PC-3 (cell line): ENCODE data around the gene PEPD.

Experiments used
- EZH2 ChIP-seq: fragments of 300-600 bp; sonication (generic); IDR thresholded peaks from one replicate; pipeline ENCODE4 v1.6.1; 2017; ENCODE audit warnings: antibody characterized with exemption, mild to moderate bottlenecking, low read length; ENCODE audit not compliant: unreplicated experiment
- EZH2phosphoT487 ChIP-seq: fragments of 300-600 bp; sonication (generic); IDR thresholded peaks from 2 replicates; pipeline ENCODE4 v1.6.1; 2018; ENCODE audit warnings: mild to moderate bottlenecking, antibody characterized with exemption, low read length, borderline replicate concordance
- TF ChIP-seq, protein P1 (sequence below): fragments of 300-600 bp; sonication (generic); conservative IDR thresholded peaks from 2 replicates; pipeline ENCODE4 v1.5.1; 2017; ENCODE audit warnings: antibody characterized with exemption, low read depth, mild to moderate bottlenecking, low read length

DNA sequence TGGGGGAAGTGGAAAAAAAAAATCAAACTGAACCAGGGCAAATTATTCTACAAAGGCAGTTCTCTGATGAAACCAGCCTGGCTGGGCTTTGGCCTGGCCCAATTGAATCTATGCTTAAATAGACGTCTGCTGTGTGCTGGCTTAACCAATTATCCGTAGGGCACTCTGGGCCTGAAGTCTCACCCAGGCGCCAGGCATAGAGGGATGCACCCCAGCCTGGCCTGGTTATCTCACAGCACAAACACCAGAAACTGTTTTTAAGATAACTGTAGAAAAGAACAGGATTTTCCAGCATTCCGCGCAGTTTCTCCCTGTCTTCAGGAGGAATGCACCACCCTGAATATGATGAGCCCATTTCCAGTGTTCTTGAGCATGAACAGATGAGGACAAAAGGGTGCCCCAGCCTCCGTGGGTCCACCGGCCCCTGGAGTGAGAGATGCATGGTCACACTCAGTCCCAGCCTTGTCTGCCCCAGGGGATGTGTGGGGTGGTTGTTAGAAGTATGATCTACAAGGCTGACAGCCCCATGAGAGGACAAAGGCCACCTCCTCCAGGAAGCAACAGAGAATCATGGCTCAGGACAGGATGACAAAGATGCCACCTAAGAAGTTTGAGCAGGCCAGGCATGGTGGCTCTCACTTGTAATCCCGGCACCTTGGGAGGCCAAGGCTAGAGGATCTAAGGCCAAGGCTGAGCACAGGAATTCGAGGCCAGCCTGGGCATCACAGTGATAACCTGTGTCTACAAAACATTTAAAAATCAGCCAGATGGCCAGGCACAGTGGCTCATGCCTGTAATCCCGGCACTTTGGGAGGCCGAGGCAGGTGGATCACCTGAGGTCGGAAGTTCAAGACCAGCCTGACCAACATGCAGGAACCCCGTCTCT, 50.2 kb downstream of the PEPD start:
- TF ChIP-seq, protein P1, sequence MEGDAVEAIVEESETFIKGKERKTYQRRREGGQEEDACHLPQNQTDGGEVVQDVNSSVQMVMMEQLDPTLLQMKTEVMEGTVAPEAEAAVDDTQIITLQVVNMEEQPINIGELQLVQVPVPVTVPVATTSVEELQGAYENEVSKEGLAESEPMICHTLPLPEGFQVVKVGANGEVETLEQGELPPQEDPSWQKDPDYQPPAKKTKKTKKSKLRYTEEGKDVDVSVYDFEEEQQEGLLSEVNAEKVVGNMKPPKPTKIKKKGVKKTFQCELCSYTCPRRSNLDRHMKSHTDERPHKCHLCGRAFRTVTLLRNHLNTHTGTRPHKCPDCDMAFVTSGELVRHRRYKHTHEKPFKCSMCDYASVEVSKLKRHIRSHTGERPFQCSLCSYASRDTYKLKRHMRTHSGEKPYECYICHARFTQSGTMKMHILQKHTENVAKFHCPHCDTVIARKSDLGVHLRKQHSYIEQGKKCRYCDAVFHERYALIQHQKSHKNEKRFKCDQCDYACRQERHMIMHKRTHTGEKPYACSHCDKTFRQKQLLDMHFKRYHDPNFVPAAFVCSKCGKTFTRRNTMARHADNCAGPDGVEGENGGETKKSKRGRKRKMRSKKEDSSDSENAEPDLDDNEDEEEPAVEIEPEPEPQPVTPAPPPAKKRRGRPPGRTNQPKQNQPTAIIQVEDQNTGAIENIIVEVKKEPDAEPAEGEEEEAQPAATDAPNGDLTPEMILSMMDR = no peak
- TF ChIP-seq EZH2phosphoT487 = no peak
- TF ChIP-seq EZH2 = no peak
